COLO668 (cell line): ENCODE results near the gene RAI2.

Experiments used
- DNase-seq: peaks from one replicate; lab custom pipeline; 2025; ENCODE audit not compliant: unreplicated experiment; lab: John Stamatoyannopoulos, UW

The RAI2 gene

DNA sequence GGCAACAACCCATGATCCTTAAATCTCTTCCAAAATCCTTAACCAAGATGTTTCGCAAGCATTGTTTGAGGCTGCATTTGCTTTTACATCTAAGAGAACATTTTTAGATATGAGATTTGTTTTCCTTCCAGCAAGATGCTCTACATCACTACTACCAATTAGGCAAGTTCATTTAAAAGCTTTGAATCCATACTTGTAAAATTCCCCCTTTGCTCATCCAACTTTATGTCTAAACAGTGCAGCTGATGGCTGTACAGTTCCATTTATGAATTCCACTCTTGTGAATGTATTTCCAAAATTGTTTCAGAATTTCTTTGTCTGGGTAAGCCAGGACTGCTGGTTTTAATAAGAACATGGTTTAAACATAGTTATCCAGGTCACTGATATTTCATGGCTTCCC, 31.5 kb downstream of the RAI2 start:
- no peak for DNase-seq

DNA sequence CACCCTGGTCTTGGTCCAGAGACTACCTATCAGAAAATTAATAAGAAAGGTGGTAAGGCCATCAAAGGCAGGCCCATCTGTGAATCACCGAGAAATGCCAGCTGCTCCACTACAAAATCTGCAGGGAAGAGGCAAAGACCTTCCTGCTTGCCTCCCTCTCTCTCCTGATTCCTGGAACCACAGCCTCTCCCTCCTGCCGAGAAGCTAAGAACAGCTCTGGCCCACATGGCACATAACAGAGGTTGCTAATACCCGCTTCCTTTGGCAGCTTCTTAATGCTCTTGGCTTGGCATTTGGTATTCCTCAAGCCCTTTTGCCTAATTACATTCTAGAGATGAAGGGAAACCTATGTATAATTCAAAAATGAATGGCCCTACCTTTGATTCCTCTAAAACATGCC, 32.9 kb downstream of the RAI2 start:
- no peak for DNase-seq

- no peak for DNase-seq
Measured at GRCh38 chrX:17826609-17827496, 34.2 kb downstream of the RAI2 start.

- DNase-seq = no peak
Measured at GRCh38 chrX:17824980-17825379, 36.1 kb downstream of the RAI2 start.

GRCh38 chrX:17822351-17822750, 38.7 kb downstream of the RAI2 start:
- no peak for DNase-seq

- no peak for DNase-seq
Measured at GRCh38 chrX:17820100-17820499, 41.0 kb downstream of the RAI2 start.

DNA sequence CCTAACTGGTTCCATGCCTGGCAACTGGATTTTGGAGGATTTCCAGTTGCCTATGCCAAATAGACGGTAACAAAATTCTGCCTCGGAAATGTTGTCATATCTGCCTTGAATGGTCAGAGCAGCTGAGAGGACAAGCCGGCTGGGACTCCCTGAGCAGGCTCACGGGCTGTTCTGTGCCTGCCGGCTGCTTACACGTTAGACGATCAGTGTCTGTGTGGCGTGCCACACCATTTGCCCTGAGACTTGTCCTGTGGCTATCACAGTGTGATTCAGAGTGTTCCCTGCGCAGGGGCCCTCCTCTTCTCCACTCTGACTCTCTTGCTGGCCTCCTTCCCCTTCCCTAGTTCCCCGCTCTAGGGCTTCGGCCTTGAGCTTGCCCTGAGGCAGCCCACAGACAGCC, 42.4 kb downstream of the RAI2 start:
- no peak for DNase-seq

DNA sequence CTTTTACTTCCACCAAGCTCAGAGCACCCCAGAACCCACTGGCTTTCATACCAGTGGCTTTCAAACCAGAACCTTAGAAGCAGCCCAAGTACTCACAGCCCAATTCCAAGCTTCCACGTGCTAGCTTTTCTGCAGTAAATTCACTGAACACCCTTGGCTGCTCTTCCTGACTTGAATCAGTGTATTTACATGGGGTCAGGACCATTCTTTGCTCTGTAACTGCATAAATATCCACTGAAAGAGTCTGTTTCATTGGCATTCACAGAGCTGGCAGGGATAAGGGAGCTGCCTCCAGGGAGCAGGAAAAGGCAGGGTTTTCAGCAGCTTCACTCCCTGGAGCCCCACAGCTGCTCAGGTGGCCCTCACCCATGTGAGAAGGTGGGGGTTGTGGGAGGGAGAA, 43.8 kb downstream of the RAI2 start:
- no peak for DNase-seq

DNA sequence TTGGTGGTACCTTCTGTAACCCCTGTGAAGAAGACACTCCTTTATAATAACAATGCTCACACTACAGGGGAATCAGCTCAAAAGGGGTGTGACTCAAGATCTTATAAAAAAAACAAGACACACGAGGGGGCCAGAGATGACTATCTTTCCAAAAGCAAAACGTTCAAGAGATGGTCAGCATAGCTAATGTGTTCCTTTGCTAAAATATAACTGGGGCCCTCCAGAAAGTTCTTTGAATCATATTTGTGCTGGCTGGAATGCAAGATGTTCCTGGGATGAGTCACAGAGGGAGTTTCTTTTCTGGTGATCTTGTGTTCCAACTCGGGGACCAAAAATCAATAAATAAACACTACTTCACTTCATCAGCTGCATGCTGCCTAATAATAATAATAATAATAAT, 46.5 kb downstream of the RAI2 start:
- no peak for DNase-seq

DNA sequence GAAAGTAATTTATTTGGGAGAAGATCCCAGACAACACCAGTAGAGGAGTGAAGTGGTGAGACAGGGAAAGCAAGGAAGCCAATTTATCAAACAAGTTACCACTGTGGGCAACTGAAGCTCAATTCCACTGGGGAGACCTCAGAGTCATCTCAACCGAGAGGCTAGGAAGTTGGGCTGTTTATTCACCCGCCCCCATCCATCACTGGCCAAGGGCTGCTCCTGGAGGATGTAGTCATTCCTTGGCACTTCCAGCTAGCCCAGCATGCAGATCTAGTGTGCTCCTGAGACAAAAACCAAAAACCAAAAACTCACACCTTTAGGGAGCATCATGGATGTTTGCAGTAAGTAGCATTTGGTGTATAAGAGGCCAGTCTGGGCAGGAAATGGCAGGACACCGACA, 47.0 kb downstream of the RAI2 start:
- no peak for DNase-seq

- DNase-seq = no peak
Measured at GRCh38 chrX:17813277-17813676, 47.8 kb downstream of the RAI2 start.

GRCh38 chrX:17812763-17813162, 48.3 kb downstream of the RAI2 start:
- peak; percentile 2 for DNase-seq

DNA sequence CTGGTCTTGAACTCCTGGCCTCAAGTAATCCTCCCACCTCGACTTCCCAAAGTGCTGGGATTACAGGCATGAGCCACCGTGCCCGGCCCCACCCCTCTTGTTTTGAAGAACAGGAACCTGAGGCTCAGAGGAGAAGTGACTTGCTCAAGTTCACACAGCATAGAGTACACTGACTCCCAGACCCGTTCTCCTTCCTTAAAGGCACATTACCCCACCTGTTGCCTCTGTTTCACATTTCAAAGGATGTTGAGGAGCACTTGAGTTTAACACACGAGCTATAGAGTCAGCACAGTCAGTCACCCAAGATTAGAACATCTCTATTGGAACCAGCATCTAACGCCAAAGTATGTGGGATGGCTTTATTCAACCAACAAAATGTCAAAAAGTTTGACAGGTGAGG, 51.1 kb downstream of the RAI2 start:
- no peak for DNase-seq

- no peak for DNase-seq
Measured at GRCh38 chrX:17809273-17809672, 51.8 kb downstream of the RAI2 start.

GRCh38 chrX:17805120-17805519, 56.0 kb downstream of the RAI2 start:
- DNase-seq = no peak

GRCh38 chrX:17803449-17803848, 57.6 kb downstream of the RAI2 start:
- DNase-seq = no peak

- no peak for DNase-seq
Measured at GRCh38 chrX:17802756-17803155, 58.3 kb downstream of the RAI2 start.

DNA sequence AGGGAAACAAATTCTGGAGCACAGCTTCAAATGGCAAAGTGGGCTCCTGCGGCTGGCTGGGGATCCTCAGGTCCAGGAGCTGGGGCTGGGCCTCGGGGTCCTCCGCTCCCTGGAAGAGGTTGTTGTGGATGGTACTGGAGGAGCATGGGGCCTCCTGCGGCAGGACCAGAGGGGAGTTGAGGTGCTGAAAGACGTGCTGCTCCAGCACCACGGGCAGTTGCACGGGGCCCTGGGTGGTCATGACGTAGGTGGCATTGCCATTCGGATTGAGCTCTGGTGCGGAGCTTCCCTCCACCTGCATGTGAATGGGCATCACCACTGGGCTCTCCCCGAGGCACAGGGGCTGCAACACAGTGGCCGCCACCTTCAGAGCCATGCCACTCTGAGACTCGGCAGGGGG, 59.7 kb downstream of the RAI2 start:
- no peak for DNase-seq

DNA sequence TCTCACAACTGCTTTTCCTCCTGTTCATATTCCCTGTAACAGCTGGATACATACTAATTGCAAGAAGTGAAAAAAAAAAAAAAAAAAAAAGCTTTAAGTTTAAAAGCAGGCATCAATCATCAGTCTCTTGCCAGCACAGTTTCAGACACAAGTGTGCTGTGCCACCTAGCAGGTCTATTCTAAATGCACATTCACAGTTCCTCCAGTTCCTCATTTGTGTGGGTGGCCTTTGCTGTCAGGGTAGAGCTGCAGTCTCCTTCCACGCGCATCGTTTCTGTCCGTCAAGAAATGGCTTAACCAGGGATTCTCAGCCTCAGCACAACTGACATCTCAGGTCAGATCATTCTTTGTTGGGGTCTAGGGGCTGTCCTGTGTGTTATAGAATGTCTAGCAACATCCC, 62.2 kb downstream of the RAI2 start:
- no peak for DNase-seq

- no peak for DNase-seq
Measured at GRCh38 chrX:17792826-17793225, 68.3 kb downstream of the RAI2 start.

- peak; percentile 2 for DNase-seq
Measured at GRCh38 chrX:17788956-17789562, 72.0 kb downstream of the RAI2 start.

- peak; percentile 38 for DNase-seq
Measured at GRCh38 chrX:17788439-17788838, 72.7 kb downstream of the RAI2 start.

- no peak for DNase-seq
Measured at GRCh38 chrX:17787557-17787956, 73.5 kb downstream of the RAI2 start.
